A549 (cell line): ENCODE data around the gene SLC35F3. TPM values are rescaled to one million over a fixed set of nuclear protein-coding genes. Genes with fewer than 3 reads are reported as not detected.

Experiments
- ATAC-seq, 2 experiments: fragments of 200-7000 bp in 1 of 2; fragments of >200 bp in 1 of 2; cut with Nextera tagmentation in 1 of 2; cut with Tn5 transposase in 1 of 2; 3 replicates each; pipeline versions ENCODE4 v1.8.0 to v1.9.1; 2018 to 2020; ENCODE audit warnings: mild to moderate bottlenecking in 1 of 2, moderate library complexity in 1 of 2
- CTCF ChIA-PET: fragments of 300-600 bp; sonication (Branson Sonifier 250); formaldehyde crosslinking; extraction: SDS; loops from one replicate; lab custom pipeline; 2021; ENCODE audit warnings: antibody characterized with exemption, inconsistent platforms; lab: Yijun Ruan, JAX
- POLR2A ChIA-PET: fragments of 350-600 bp; formaldehyde crosslinking; extraction: SDS; loops from one replicate; lab custom pipeline; 2021; ENCODE audit warnings: antibody characterized with exemption, inconsistent platforms; lab: Yijun Ruan, JAX
- DNase-seq, 2 experiments: peaks; one replicate each; pipeline versions ENCODE4 v3.0.0 to v3.0.0-alpha.2; 2011 to 2016; ENCODE audit warnings: low read depth in 1 of 2, low spot score in 1 of 2
- FAIRE-seq: peaks from 2 replicates; lab custom pipeline; 2011; peaks lifted over from hg19 to GRCh38; lab: Jason Lieb, UNC
- H3K27ac ChIP-seq, 2 experiments: fragments of >200 bp; sonication (Bioruptor Twin); formaldehyde crosslinking; 3 replicates each; pipeline ENCODE4 v1.5.1; 2016 to 2017
- H3K4me1 ChIP-seq: fragments of >200 bp; sonication (Bioruptor Twin); formaldehyde crosslinking; 3 replicates; pipeline ENCODE4 v1.6.1; 2016
- H3K4me2 ChIP-seq: fragments of >200 bp; sonication (Bioruptor Twin); formaldehyde crosslinking; 3 replicates; pipeline ENCODE4 v1.6.1; 2016
- H3K4me3 ChIP-seq: fragments of >200 bp; sonication (Bioruptor Twin); formaldehyde crosslinking; 3 replicates; pipeline ENCODE4 v1.5.1; 2016
- H3K9me3 ChIP-seq: fragments of >200 bp; sonication (Bioruptor Twin); formaldehyde crosslinking; 3 replicates; pipeline ENCODE4 v1.6.1; 2016
- BCL3 ChIP-seq: fragments of >200 bp; sonication (Bioruptor Twin); formaldehyde crosslinking; IDR thresholded peaks from 3 replicates; pipeline ENCODE4 v1.6.1; 2016
- CEBPB ChIP-seq, 2 experiments: fragments of >200 bp in 1 of 2; sonication (Bioruptor Twin) in 1 of 2; formaldehyde crosslinking in 1 of 2; IDR thresholded peaks; 2 replicates each; pipeline ENCODE4 v1.6.1; 2012 to 2016
- CHD2 ChIP-seq: fragments of 150-350 bp; IDR thresholded peaks from 2 replicates; pipeline ENCODE4 v1.6.1; 2014; ENCODE audit warnings: low read length; ENCODE audit not compliant: partially characterized antibody
- CHD4 ChIP-seq: fragments of 200-600 bp; sonication (generic); IDR thresholded peaks from 2 replicates; pipeline ENCODE4 v1.6.1; 2016; ENCODE audit warnings: antibody characterized with exemption, mild to moderate bottlenecking, borderline replicate concordance
- EHF ChIP-seq: fragments of 250-450 bp; sonication (Bioruptor Pico); IDR thresholded peaks from 2 replicates; pipeline ENCODE4 v1.5.0; 2020; ENCODE audit warnings: mild to moderate bottlenecking
- EHMT2 ChIP-seq: fragments of 200-600 bp; sonication (generic); IDR thresholded peaks from 2 replicates; pipeline ENCODE4 v1.6.1; 2016; ENCODE audit warnings: antibody characterized with exemption, low read depth, mild to moderate bottlenecking, moderate library complexity
- EP300 ChIP-seq, 2 experiments: fragments of >200 bp; sonication (Bioruptor Twin); formaldehyde crosslinking; IDR thresholded peaks; 2 replicates in 1 of 2; 3 replicates in 1 of 2; pipeline ENCODE4 v1.6.1; 2016 to 2017
- ESRRA ChIP-seq: fragments of 150-350 bp; IDR thresholded peaks from 2 replicates; pipeline ENCODE4 v1.6.1; 2014; ENCODE audit warnings: mild to moderate bottlenecking, low read length, borderline replicate concordance
- FOXS1 ChIP-seq: fragments of 250-450 bp; sonication (Bioruptor Pico); IDR thresholded peaks from 2 replicates; pipeline ENCODE4 v1.5.0; 2020; ENCODE audit warnings: mild to moderate bottlenecking, moderate library complexity
- GATA3 ChIP-seq: IDR thresholded peaks from 2 replicates; pipeline ENCODE4 v1.6.1; 2012; ENCODE audit warnings: borderline replicate concordance
- HDAC2 ChIP-seq: fragments of 200-600 bp; sonication (generic); IDR thresholded peaks from 2 replicates; pipeline ENCODE4 v1.6.1; 2016
- HEYL ChIP-seq: fragments of 250-450 bp; sonication (Bioruptor Pico); IDR thresholded peaks from 2 replicates; pipeline ENCODE4 v1.8.0; 2021; ENCODE audit warnings: mild to moderate bottlenecking, moderate library complexity
- HOXB13 ChIP-seq: fragments of 250-450 bp; sonication (Bioruptor Pico); IDR thresholded peaks from 2 replicates; pipeline ENCODE4 v1.5.0; 2020; ENCODE audit warnings: low read depth, mild to moderate bottlenecking, moderate library complexity
- HOXB5 ChIP-seq: fragments of 250-450 bp; sonication (Bioruptor Pico); IDR thresholded peaks from 2 replicates; pipeline ENCODE4 v1.5.0; 2020; ENCODE audit warnings: mild to moderate bottlenecking, moderate library complexity
- JUNB ChIP-seq: fragments of >200 bp; sonication (Bioruptor Twin); formaldehyde crosslinking; IDR thresholded peaks from 2 replicates; pipeline ENCODE4 v1.6.1; 2016
- KDM5A ChIP-seq: fragments of 200-600 bp; sonication (generic); IDR thresholded peaks from 2 replicates; pipeline ENCODE4 v1.6.1; 2016; ENCODE audit warnings: antibody characterized with exemption, mild to moderate bottlenecking
- NFE2L2 ChIP-seq: fragments of 150-350 bp; conservative IDR thresholded peaks from 2 replicates; pipeline ENCODE4 v1.6.1; 2014; ENCODE audit warnings: low read length
- NR3C1 ChIP-seq: fragments of >200 bp; sonication (Bioruptor Twin); formaldehyde crosslinking; IDR thresholded peaks from 3 replicates; pipeline ENCODE4 v1.6.1; 2017
- PHF8 ChIP-seq: fragments of 200-600 bp; sonication (generic); IDR thresholded peaks from 2 replicates; pipeline ENCODE4 v1.6.1; 2016; ENCODE audit warnings: low read depth, mild to moderate bottlenecking, antibody characterized with exemption, moderate library complexity, borderline replicate concordance
- RAD21 ChIP-seq, 2 experiments: fragments of >200 bp in 1 of 2; sonication (Bioruptor Twin) in 1 of 2; formaldehyde crosslinking in 1 of 2; IDR thresholded peaks in 1 of 2; conservative IDR thresholded peaks in 1 of 2; 2 replicates in 1 of 2; 3 replicates in 1 of 2; pipeline ENCODE4 v1.6.1; 2012 to 2018; ENCODE audit warnings: inconsistent platforms in 1 of 2
- RARB ChIP-seq: fragments of 250-450 bp; sonication (Bioruptor Pico); IDR thresholded peaks from 2 replicates; pipeline ENCODE4 v1.8.0; 2021; ENCODE audit warnings: mild to moderate bottlenecking, moderate library complexity
- RCOR1 ChIP-seq: fragments of 150-350 bp; IDR thresholded peaks from 2 replicates; pipeline ENCODE4 v1.6.1; 2014; ENCODE audit warnings: antibody characterized with exemption, low read length, low read depth
- RFX5 ChIP-seq: fragments of 450-650 bp; IDR thresholded peaks from 2 replicates; pipeline ENCODE4 v1.7.1; 2014; ENCODE audit warnings: antibody characterized with exemption, mild to moderate bottlenecking, moderate library complexity
- SREBF2 ChIP-seq: fragments of 450-650 bp; IDR thresholded peaks from 2 replicates; pipeline ENCODE4 v1.6.1; 2014; ENCODE audit warnings: mild to moderate bottlenecking, moderate library complexity
- TP53 ChIP-seq: fragments of 250-450 bp; sonication (Bioruptor Pico); IDR thresholded peaks from 2 replicates; pipeline ENCODE4 v1.5.0; 2021; ENCODE audit warnings: mild to moderate bottlenecking, moderate library complexity
- ZC3H11A ChIP-seq: fragments of 450-650 bp; IDR thresholded peaks from 2 replicates; pipeline ENCODE4 v1.6.1; 2014; ENCODE audit warnings: antibody characterized with exemption, mild to moderate bottlenecking
- WGBS: methylation state at CpG from one replicate; pipeline ENCODE4 v1.1.6; 2017; ENCODE audit errors: missing lambda C conversion rate; 5-methylcytosine and 5-hydroxymethylcytosine counted together
- polyA plus RNA-seq, 4 experiments: library from polyadenylated mRNA; depleted of rRNA in 3 of 4; stranded (reverse); fragments of >200 nt; fragmentation: RNase III in 1 of 4; extraction: RNeasy Plus Mini Kit Qiagen cat#74134 plus additional on column Dnase treatment in 1 of 4; gene quantifications; 2 replicates in 3 of 4; 3 replicates in 1 of 4; pipeline ENCODE4 v1.2.3, GENCODE V29; 2011 to 2017
- TF ChIP-seq, protein P1 (sequence below): fragments of >200 bp; sonication (Bioruptor Twin); formaldehyde crosslinking; IDR thresholded peaks from 3 replicates; pipeline ENCODE4 v1.5.1; 2016
- TF ChIP-seq, protein P2 (sequence below): fragments of 250-450 bp; sonication (Bioruptor Pico); IDR thresholded peaks from 2 replicates; pipeline ENCODE4 v1.5.0; 2020; ENCODE audit warnings: low read depth, mild to moderate bottlenecking, moderate library complexity
- TF ChIP-seq, protein P3 (sequence below): fragments of 150-350 bp; IDR thresholded peaks from 2 replicates; pipeline ENCODE4 v1.6.1; 2014; ENCODE audit warnings: low read depth, mild to moderate bottlenecking, low read length
- TF ChIP-seq, protein P4 (sequence below): fragments of 200-600 bp; sonication (generic); IDR thresholded peaks from 2 replicates; pipeline ENCODE4 v1.6.1; 2016; ENCODE audit warnings: antibody characterized with exemption, mild to moderate bottlenecking, moderate library complexity

Gene SLC35F3
- polyA plus RNA-seq, 2 of the 4 experiments (the other 2 are of a cell fraction), result 5.5 to 7.8 TPM

GRCh38 chr1:233982827-233983518, 78.5 kb downstream of the SLC35F3 start:
- Histone ChIP-seq H3K4me2 (no peak overlapping the region), H3K9me3 (no peaks in the 10 kb centered on the region), H3K4me3 (no peak overlapping the region), H3K27ac (no peak overlapping the region), H3K4me1 (no peaks in the 10 kb centered on the region)
- 82% methylated on average over 10 of the region's 10 CpGs for WGBS
- TF ChIP-seq GATA3 (no peak), CHD4 (no peak), RAD21 (conservative IDR thresholded peaks at IDR 0.05 in 1 of 2, IDR thresholded peaks at IDR 0.05 in 1 of 2) (no peak), HOXB5 (CRISPR knock-in tag) (no peak), BCL3 (no peak), HEYL (CRISPR knock-in tag) (no peak), NR3C1 (no peak), PHF8 (no peak), RFX5 (no peak), JUNB (no peak), CHD2 (no peak), SREBF2 (no peak), HOXB13 (CRISPR knock-in tag) (no peak), TP53 (CRISPR knock-in tag) (no peak)
- TF ChIP-seq, protein P1, sequence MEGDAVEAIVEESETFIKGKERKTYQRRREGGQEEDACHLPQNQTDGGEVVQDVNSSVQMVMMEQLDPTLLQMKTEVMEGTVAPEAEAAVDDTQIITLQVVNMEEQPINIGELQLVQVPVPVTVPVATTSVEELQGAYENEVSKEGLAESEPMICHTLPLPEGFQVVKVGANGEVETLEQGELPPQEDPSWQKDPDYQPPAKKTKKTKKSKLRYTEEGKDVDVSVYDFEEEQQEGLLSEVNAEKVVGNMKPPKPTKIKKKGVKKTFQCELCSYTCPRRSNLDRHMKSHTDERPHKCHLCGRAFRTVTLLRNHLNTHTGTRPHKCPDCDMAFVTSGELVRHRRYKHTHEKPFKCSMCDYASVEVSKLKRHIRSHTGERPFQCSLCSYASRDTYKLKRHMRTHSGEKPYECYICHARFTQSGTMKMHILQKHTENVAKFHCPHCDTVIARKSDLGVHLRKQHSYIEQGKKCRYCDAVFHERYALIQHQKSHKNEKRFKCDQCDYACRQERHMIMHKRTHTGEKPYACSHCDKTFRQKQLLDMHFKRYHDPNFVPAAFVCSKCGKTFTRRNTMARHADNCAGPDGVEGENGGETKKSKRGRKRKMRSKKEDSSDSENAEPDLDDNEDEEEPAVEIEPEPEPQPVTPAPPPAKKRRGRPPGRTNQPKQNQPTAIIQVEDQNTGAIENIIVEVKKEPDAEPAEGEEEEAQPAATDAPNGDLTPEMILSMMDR, result no peak
- TF ChIP-seq, protein P2, sequence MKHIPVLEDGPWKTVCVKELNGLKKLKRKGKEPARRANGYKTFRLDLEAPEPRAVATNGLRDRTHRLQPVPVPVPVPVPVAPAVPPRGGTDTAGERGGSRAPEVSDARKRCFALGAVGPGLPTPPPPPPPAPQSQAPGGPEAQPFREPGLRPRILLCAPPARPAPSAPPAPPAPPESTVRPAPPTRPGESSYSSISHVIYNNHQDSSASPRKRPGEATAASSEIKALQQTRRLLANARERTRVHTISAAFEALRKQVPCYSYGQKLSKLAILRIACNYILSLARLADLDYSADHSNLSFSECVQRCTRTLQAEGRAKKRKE (CRISPR knock-in tag), result no peak
- DNase-seq (no peak), ATAC-seq (no peak), FAIRE-seq (no peak)
- CTCF ChIA-PET, result interaction anchor here (1.0 kb wide), 1 partner anchor 555 kb away, joined by 4 read pairs; no protein-coding TSS in a partner anchor
- POLR2A ChIA-PET, result no interaction called here

GRCh38 chr1:233983811-233984210, 79.3 kb downstream of the SLC35F3 start:
- ChIA-PET POLR2A (no interaction called here), CTCF (no interaction called here)
- peaks cover 8% of the 10 kb centered on the region; the same call in 2 of the 3 replicates for H3K4me1 ChIP-seq
- no peaks in the 10 kb centered on the region for H3K9me3 ChIP-seq
- FAIRE-seq, result no peak
- no peak for ATAC-seq
- H3K4me3 ChIP-seq, result no peak overlapping the region
- H3K4me2 ChIP-seq, result no peak overlapping the region
- DNase-seq, result no peak
- H3K27ac ChIP-seq, result no peak overlapping the region
- WGBS, result 94% methylated on average over 7 of the region's 7 CpGs
- no peak for TF ChIP-seq ZC3H11A
- TF ChIP-seq EHMT2, result no peak
- no peak for TF ChIP-seq EHF
- TF ChIP-seq NFE2L2, result no peak
- no peak for TF ChIP-seq CEBPB (IDR thresholded peaks at IDR 0.05)
- no peak for TF ChIP-seq EP300 (IDR thresholded peaks at IDR 0.05)
- no peak for TF ChIP-seq RARB (CRISPR knock-in tag)
- no peak for TF ChIP-seq PHF8
- TF ChIP-seq, protein P3, sequence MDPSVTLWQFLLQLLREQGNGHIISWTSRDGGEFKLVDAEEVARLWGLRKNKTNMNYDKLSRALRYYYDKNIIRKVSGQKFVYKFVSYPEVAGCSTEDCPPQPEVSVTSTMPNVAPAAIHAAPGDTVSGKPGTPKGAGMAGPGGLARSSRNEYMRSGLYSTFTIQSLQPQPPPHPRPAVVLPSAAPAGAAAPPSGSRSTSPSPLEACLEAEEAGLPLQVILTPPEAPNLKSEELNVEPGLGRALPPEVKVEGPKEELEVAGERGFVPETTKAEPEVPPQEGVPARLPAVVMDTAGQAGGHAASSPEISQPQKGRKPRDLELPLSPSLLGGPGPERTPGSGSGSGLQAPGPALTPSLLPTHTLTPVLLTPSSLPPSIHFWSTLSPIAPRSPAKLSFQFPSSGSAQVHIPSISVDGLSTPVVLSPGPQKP, result no peak
- TF ChIP-seq ESRRA, result no peak
- no peak for TF ChIP-seq KDM5A
- no peak for TF ChIP-seq FOXS1 (CRISPR knock-in tag)
- TF ChIP-seq GATA3, result no peak
- no peak for TF ChIP-seq NR3C1
- TF ChIP-seq HDAC2, result no peak
- TF ChIP-seq RCOR1, result no peak
- TF ChIP-seq, protein P4, sequence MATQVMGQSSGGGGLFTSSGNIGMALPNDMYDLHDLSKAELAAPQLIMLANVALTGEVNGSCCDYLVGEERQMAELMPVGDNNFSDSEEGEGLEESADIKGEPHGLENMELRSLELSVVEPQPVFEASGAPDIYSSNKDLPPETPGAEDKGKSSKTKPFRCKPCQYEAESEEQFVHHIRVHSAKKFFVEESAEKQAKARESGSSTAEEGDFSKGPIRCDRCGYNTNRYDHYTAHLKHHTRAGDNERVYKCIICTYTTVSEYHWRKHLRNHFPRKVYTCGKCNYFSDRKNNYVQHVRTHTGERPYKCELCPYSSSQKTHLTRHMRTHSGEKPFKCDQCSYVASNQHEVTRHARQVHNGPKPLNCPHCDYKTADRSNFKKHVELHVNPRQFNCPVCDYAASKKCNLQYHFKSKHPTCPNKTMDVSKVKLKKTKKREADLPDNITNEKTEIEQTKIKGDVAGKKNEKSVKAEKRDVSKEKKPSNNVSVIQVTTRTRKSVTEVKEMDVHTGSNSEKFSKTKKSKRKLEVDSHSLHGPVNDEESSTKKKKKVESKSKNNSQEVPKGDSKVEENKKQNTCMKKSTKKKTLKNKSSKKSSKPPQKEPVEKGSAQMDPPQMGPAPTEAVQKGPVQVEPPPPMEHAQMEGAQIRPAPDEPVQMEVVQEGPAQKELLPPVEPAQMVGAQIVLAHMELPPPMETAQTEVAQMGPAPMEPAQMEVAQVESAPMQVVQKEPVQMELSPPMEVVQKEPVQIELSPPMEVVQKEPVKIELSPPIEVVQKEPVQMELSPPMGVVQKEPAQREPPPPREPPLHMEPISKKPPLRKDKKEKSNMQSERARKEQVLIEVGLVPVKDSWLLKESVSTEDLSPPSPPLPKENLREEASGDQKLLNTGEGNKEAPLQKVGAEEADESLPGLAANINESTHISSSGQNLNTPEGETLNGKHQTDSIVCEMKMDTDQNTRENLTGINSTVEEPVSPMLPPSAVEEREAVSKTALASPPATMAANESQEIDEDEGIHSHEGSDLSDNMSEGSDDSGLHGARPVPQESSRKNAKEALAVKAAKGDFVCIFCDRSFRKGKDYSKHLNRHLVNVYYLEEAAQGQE, result no peak
- no peak for TF ChIP-seq SREBF2
